Fibroblast of skin of right biceps (primary cell): ENCODE measurements around the gene HLCS.
"Not testable (repeated sequence)": the region's sequence is repeated elsewhere in the genome, so short reads cannot be mapped to it uniquely, and the experiment has no call there.

ENCODE experiments used
- DNase-seq: peaks from one replicate; pipeline ENCODE4 v3.0.0-alpha.2; 2013

Gene HLCS

GRCh38 chr21:36966066-36966820 lies at the start of gene HLCS:
HLCS (minus strand) TSS chr21:36966669; CDS start chr21:36966638, 31 bp downstream.
- DNase-seq, result peak; percentile 79

GRCh38 chr21:37009740-37010341 lies 43.4 kb upstream of the HLCS start:
- peak; percentile 72 for DNase-seq

- no peak for DNase-seq
Observed at GRCh38 chr21:37008724-37009123, 42.3 kb upstream of the HLCS start.

GRCh38 chr21:37006486-37007291 lies 40.2 kb upstream of the HLCS start, which contains the start of gene RIPPLY3:
RIPPLY3 (plus strand) TSS chr21:37006702; CDS start chr21:37006773, 71 bp downstream.
- DNase-seq, result peak; percentile 34

- no peak for DNase-seq
Observed at GRCh38 chr21:37005548-37006485, 39.3 kb upstream of the HLCS start.

GRCh38 chr21:37003917-37004316 lies 37.4 kb upstream of the HLCS start:
- DNase-seq, result not testable (repeated sequence)

- not testable (repeated sequence) for DNase-seq
Observed at GRCh38 chr21:37002851-37003250, 36.4 kb upstream of the HLCS start.

GRCh38 chr21:37001441-37001840 lies 35.0 kb upstream of the HLCS start:
- DNase-seq, result peak; percentile 22

GRCh38 chr21:37000381-37000780 lies 33.9 kb upstream of the HLCS start:
- DNase-seq, result no peak

- no peak for DNase-seq
Observed at GRCh38 chr21:36999131-36999898, 32.8 kb upstream of the HLCS start.

GRCh38 chr21:36995285-36995684 lies 28.8 kb upstream of the HLCS start:
- not testable (repeated sequence) for DNase-seq

GRCh38 chr21:36994501-36995158 lies 28.2 kb upstream of the HLCS start:
- DNase-seq, result peak; percentile 38

GRCh38 chr21:36992671-36993070 lies 26.2 kb upstream of the HLCS start:
- DNase-seq, result no peak

- DNase-seq, result no peak
Observed at GRCh38 chr21:36990508-36991205, 24.2 kb upstream of the HLCS start.

GRCh38 chr21:36989699-36990507 lies 23.4 kb upstream of the HLCS start:
- peak; percentile 92 for DNase-seq

- not testable (repeated sequence) for DNase-seq
Observed at GRCh38 chr21:36989199-36989698, 22.8 kb upstream of the HLCS start.

GRCh38 chr21:36988536-36988935 lies 22.1 kb upstream of the HLCS start:
- DNase-seq, result no peak

- DNase-seq, result no peak
Observed at GRCh38 chr21:36987845-36988244, 21.4 kb upstream of the HLCS start.
